Spleen (tissue), 11 donors: Measurements from ENCODE around the gene INPP4A. TPM values are rescaled to one million over a fixed set of nuclear protein-coding genes. Genes with fewer than 3 reads are reported as not detected.

Source experiments
- DNase-seq: peaks from one replicate; pipeline ENCODE4 v3.0.0-alpha.2; 2020
- H3K27ac ChIP-seq, 8 donors: fragments of 200-600 bp; sonication (generic) in 7 of 8; 1 replicate in 4 of 8; 2 replicates in 4 of 8; pipeline versions ENCODE4 v1.5.0 to v1.8.0; 2016 to 2021; ENCODE audit warnings: inconsistent platforms in 4 of 8, mild to moderate bottlenecking in 4 of 8, moderate library complexity in 1 of 8
- H3K27me3 ChIP-seq, 7 donors: fragments of 200-600 bp; sonication (generic) in 6 of 7; replicated peaks in 1 of 7; 1 replicate in 4 of 7; 2 replicates in 3 of 7; pipeline versions ENCODE4 v1.5.0 to v1.8.0; 2016 to 2021; ENCODE audit warnings: inconsistent platforms in 3 of 7, mild to moderate bottlenecking in 1 of 7
- H3K36me3 ChIP-seq, 6 donors: fragments of 200-600 bp; sonication (generic) in 5 of 6; 1 replicate in 4 of 6; 2 replicates in 2 of 6; pipeline versions ENCODE4 v1.5.0 to v1.8.0; 2016 to 2021; ENCODE audit warnings: inconsistent platforms in 2 of 6
- H3K4me1 ChIP-seq, 6 donors: fragments of 200-600 bp; sonication (generic) in 5 of 6; 1 replicate in 3 of 6; 2 replicates in 3 of 6; pipeline versions ENCODE4 v1.5.0 to v1.8.0; 2016 to 2021; ENCODE audit warnings: inconsistent platforms in 3 of 6
- H3K4me3 ChIP-seq, 8 donors: fragments of 200-600 bp; sonication (generic) in 7 of 8; 1 replicate in 4 of 8; 2 replicates in 4 of 8; pipeline versions ENCODE4 v1.5.0 to v1.8.0; 2016 to 2021; ENCODE audit warnings: inconsistent platforms in 4 of 8, mild to moderate bottlenecking in 4 of 8, moderate library complexity in 2 of 8
- H3K9me3 ChIP-seq, 8 donors: fragments of 200-600 bp; sonication (generic) in 7 of 8; 1 replicate in 4 of 8; 2 replicates in 4 of 8; pipeline versions ENCODE4 v1.5.0 to v1.8.0; 2016 to 2021; ENCODE audit warnings: inconsistent platforms in 4 of 8
- CTCF ChIP-seq, 11 experiments: fragments of 200-600 bp in 7 of 11; fragments of 450-650 bp in 4 of 11; sonication (generic) in 4 of 11; IDR thresholded peaks in 8 of 11; conservative IDR thresholded peaks in 3 of 11; 1 replicate in 7 of 11; 2 replicates in 4 of 11; pipeline versions ENCODE4 v1.4.0 to v1.8.0; 2016 to 2021; ENCODE audit warnings: antibody characterized with exemption in 11 of 11, inconsistent platforms in 4 of 11, mild to moderate bottlenecking in 1 of 11
- POLR2A ChIP-seq, 3 donors: fragments of 450-650 bp; IDR thresholded peaks; one replicate each; pipeline ENCODE4 v1.5.1; 2017; ENCODE audit warnings: antibody characterized with exemption in 3 of 3, mild to moderate bottlenecking in 1 of 3
- POLR2AphosphoS5 ChIP-seq, 3 donors: sonication (generic); formaldehyde crosslinking; IDR thresholded peaks; one replicate each; pipeline ENCODE4 v1.5.1; 2017; ENCODE audit warnings: antibody characterized with exemption in 3 of 3
- WGBS, 5 donors: extraction: QIAGEN DNeasy Blood & Tissue Kit in 3 of 5; methylation state at CpG; one replicate each; pipeline versions ENCODE4 v1.1.5 to v1.1.7; 2013 to 2018; 5-methylcytosine and 5-hydroxymethylcytosine counted together
- intact Hi-C: fragments of 100-400 bp; cut with DNase I; formaldehyde crosslinking; loops from one replicate; pipeline ENCODE4 v1.15.0; 2023; ENCODE audit warnings: low total_unique reads
- polyA plus RNA-seq, 3 donors: library from polyadenylated mRNA; stranded (reverse); fragments of 200-250 nt; gene quantifications; one replicate each; pipeline ENCODE4 v1.2.1, GENCODE V29; 2013
- total RNA-seq, 7 donors: library from RNA; depleted of rRNA in 3 of 7; stranded (reverse); fragments of >200 nt in 3 of 7; fragmentation: NEBNext Ultra II Directional in 4 of 7; extraction: Animal tissue kit (Norgen Biotek cat#: 25700) in 4 of 7; gene quantifications; one replicate each; pipeline versions ENCODE4 v1.1.0 to v1.2.1, GENCODE V29; 2016 to 2021
- donor health status: healthy with polysubstance abuse.
- donor health status: DM: no; HTN: no; CAD: no; lungs with moderate emphysema.
- donor health status: DM: no; HTN: no; CAD: no.
- donor health status: Bipolar disorder and iron deficiency.
- donor health status: healthy.
- donor health status: DM: no; HTN: no; CAD: no.
- donor health status: DM: yes; HTN: yes; CAD: no.

INPP4A gene
- total and polyA plus RNA-seq, 10 donors, result 6.4 to 102 (median 69.2) TPM

DNA sequence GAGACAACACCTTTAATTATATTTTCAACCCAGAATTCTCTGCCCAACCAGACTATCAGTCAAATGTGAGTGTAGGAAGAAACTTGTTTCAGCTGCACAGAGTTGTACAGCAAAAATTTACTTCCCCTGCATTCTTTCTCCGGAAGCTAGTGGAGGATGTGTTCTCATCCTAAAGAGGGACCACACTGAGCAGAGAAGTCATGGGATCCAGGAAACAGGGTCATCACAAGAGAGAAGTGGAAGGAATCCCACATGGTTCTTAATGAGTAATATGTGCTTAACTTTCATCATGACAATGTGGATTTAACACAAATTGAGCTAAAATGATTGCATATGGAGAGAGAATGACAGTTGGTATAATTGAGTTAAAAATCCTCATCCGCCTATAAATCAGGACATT lies 78.2 kb downstream of the INPP4A start:
- intact Hi-C loops, result no loop called here
- H3K4me1 ChIP-seq, result peaks cover 0 to 15% (median 2%) of the 10 kb centered on the region in 6 donors
- H3K4me3 ChIP-seq, result no peak overlapping the region
- peaks cover 0 to 56% (median 19%) of the 10 kb centered on the region in 6 donors for H3K36me3 ChIP-seq
- H3K27me3 ChIP-seq, result no peaks in the 10 kb centered on the region
- WGBS, 5 donors, result 73 to 87% (median 79%) methylated on average over 2 of the region's 2 CpGs
- no peak for DNase-seq
- H3K9me3 ChIP-seq, result no peaks in the 10 kb centered on the region
- peak overlapping the region in 4 of 8 donors; percentile 22 to 53 (median 34) for H3K27ac ChIP-seq
- TF ChIP-seq POLR2A (IDR thresholded peaks at IDR 0.05) (no peak), POLR2AphosphoS5 (IDR thresholded peaks at IDR 0.05) (no peak), CTCF (IDR thresholded peaks at IDR 0.05 in 8 of 11, conservative IDR thresholded peaks at IDR 0.05 in 3 of 11) (no peak)

- H3K36me3 ChIP-seq, result peaks cover 0 to 52% (median 18%) of the 10 kb centered on the region in 6 donors
- H3K4me3 ChIP-seq, result no peak overlapping the region
- H3K9me3 ChIP-seq, result no peaks in the 10 kb centered on the region
- 90 to 97% (median 97%) methylated on average over 3 of the region's 3 CpGs for WGBS, 5 donors
- peaks cover 0 to 8% (median 0%) of the 10 kb centered on the region in 6 donors for H3K4me1 ChIP-seq
- H3K27me3 ChIP-seq, result no peaks in the 10 kb centered on the region
- DNase-seq, result no peak
- TF ChIP-seq POLR2A (IDR thresholded peaks at IDR 0.05) (no peak), POLR2AphosphoS5 (IDR thresholded peaks at IDR 0.05) (no peak), CTCF (IDR thresholded peaks at IDR 0.05 in 8 of 11, conservative IDR thresholded peaks at IDR 0.05 in 3 of 11) (no peak)
- intact Hi-C loops, result no loop called here
- no peak overlapping the region for H3K27ac ChIP-seq
Observed at GRCh38 chr2:98524168-98524567, 79.5 kb downstream of the INPP4A start.

DNA sequence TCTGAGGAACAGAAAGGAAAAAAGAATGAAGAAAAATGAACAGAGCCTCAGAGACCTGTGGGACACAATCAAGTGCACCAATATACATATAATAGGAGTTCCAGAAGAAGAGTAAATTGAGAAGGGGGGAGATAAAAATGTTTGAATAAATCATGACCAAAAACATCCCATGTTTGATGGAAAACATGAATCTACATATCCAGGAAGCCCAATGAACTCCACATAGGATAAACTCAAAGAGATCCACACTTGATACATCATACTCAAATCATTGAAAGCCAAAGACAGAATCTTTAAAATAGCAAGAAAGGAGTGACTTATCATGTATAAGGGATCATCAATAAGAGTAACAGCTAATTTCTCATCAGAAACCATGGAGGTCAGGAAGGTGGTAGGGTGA lies 83.7 kb downstream of the INPP4A start:
- intact Hi-C loops, result no loop called here
- TF ChIP-seq CTCF (IDR thresholded peaks at IDR 0.05 in 8 of 11, conservative IDR thresholded peaks at IDR 0.05 in 3 of 11), result no peak
- no peak for TF ChIP-seq POLR2AphosphoS5 (IDR thresholded peaks at IDR 0.05)
- TF ChIP-seq POLR2A (IDR thresholded peaks at IDR 0.05), result no peak

DNA sequence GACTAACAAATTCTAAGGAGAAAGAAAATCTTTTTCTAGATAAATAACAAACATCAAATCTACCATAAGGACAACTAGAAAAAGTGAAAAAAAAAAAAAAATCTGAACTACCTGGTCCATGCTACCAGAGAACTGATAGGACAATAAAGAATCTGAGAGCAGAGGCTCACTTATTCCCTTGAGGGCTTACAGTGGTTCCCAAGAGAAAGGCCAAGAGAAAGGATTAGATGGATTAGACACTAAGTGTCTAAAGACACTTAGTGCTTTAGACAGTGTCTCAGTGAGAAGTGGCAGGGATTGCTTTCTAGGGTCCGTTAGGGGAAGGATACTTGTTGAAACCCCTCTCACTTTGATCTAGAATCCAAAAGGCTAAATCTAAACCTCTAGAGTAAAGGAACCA lies 85.5 kb downstream of the INPP4A start:
- 85 to 95% (median 88%) methylated on average over 1 of the region's 1 CpG for WGBS, 5 donors
- intact Hi-C loops, result no loop called here
- no peak for TF ChIP-seq POLR2A (IDR thresholded peaks at IDR 0.05)
- TF ChIP-seq POLR2AphosphoS5 (IDR thresholded peaks at IDR 0.05), result no peak
- TF ChIP-seq CTCF (IDR thresholded peaks at IDR 0.05 in 8 of 11, conservative IDR thresholded peaks at IDR 0.05 in 3 of 11), result no peak

More for the DNA sequence above, 83.7 kb downstream of the INPP4A start:
- Histone ChIP-seq H3K36me3 (peaks cover 0 to 27% (median 1%) of the 10 kb centered on the region in 6 donors), H3K27me3 (no peaks in the 10 kb centered on the region), H3K4me3 (no peak overlapping the region), H3K4me1 (no peaks in the 10 kb centered on the region), H3K9me3 (no peaks in the 10 kb centered on the region), H3K27ac (no peak overlapping the region)
- DNase-seq, result no peak

More for the DNA sequence above, 85.5 kb downstream of the INPP4A start:
- Histone ChIP-seq H3K27ac (no peak overlapping the region), H3K9me3 (no peaks in the 10 kb centered on the region), H3K27me3 (no peaks in the 10 kb centered on the region), H3K4me1 (no peaks in the 10 kb centered on the region), H3K36me3 (peaks cover 0 to 31% (median 5%) of the 10 kb centered on the region in 6 donors), H3K4me3 (no peak overlapping the region)
- DNase-seq, result no peak
